WI38 (cell line): ENCODE data around the gene QKI.

ENCODE experiments used
- H3K4me3 ChIP-seq: 2 replicates; pipeline ENCODE4 v1.5.1; 2011; ENCODE audit warnings: low read depth, mild to moderate bottlenecking, control low read depth, low read length
- TF ChIP-seq, protein P1 (sequence below): IDR thresholded peaks from 2 replicates; pipeline ENCODE4 v1.5.1; 2012; ENCODE audit warnings: low read depth, mild to moderate bottlenecking, control low read depth, low read length

Gene QKI

DNA sequence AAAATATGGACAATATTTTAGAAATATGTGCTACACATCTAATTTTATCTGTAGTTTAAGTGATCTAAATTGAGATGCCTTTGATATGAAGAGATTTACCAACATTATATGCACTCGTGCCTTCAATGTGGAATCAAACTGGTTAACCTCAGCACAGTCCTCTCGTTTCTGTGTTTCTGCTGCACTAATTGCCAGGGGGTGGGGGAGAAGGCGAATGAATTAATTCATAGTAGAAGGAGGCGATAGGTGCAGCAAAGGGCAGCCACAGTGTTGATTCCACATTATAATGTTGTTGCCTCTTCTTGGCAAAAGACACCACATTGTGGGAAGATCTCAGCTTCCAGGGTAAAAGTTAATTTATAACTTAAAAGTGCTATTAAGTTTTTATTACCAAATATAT, 161.6 kb downstream of the QKI start:
- no peak overlapping the region for H3K4me3 ChIP-seq
- TF ChIP-seq, protein P1, sequence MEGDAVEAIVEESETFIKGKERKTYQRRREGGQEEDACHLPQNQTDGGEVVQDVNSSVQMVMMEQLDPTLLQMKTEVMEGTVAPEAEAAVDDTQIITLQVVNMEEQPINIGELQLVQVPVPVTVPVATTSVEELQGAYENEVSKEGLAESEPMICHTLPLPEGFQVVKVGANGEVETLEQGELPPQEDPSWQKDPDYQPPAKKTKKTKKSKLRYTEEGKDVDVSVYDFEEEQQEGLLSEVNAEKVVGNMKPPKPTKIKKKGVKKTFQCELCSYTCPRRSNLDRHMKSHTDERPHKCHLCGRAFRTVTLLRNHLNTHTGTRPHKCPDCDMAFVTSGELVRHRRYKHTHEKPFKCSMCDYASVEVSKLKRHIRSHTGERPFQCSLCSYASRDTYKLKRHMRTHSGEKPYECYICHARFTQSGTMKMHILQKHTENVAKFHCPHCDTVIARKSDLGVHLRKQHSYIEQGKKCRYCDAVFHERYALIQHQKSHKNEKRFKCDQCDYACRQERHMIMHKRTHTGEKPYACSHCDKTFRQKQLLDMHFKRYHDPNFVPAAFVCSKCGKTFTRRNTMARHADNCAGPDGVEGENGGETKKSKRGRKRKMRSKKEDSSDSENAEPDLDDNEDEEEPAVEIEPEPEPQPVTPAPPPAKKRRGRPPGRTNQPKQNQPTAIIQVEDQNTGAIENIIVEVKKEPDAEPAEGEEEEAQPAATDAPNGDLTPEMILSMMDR = no peak

DNA sequence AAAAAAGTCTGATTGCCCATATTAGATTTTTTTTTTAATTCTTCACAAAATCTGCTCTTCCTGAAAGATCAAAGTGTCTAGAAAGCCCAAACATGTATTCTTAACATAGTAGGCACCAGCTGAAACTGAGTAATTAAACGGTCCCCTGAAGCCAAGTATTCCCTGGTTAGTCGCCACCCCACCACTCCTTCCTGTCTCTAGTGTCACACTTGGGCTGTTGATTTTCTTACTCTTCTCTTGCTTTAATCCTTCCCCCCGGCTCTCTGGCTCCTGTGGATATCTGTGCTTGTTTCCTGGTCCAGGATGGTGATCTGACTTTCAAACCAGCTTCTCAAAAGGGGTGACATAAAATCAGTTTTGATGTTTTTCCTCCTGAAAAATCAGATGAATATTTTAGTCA, 162.9 kb downstream of the QKI start:
- TF ChIP-seq, protein P1 = no peak
- no peak overlapping the region for H3K4me3 ChIP-seq

DNA sequence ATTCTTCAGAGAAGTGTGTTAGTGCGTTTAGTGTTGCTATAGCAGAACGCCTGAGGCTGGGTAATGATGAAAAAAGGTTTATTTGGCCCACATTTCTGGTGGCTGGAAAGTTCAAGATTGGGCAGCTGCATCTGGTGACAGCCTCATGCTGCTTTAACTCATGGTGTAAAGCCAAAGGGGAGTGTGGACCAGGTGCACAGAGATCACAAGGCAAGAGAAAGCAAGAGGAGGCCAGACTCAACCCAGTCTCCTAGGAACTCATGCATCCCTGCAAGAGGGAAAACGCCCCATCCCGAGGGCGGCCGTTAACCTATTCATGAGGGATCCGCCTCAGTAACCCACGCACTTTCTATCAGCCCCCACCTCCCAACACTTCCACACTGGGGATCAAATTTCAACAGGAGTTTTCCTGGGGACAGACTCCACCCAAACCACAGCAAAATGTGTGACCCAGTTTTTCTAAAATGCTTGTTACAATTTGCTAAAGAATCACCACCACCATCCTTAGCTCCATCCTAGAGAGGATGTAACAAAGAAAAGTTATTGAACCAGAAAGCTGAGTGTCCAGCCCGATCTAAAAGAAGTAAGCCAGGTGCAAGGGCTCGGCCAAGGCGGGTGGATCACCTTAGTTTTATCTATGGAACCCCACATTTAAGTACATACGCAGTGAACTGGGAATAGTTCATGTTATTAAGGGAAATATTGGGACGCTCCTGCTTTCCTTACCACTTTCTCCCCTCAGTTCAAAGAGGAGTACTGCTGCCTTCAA, 164.8 kb downstream of the QKI start:
- TF ChIP-seq, protein P1 = no peak
- no peak overlapping the region for H3K4me3 ChIP-seq

DNA sequence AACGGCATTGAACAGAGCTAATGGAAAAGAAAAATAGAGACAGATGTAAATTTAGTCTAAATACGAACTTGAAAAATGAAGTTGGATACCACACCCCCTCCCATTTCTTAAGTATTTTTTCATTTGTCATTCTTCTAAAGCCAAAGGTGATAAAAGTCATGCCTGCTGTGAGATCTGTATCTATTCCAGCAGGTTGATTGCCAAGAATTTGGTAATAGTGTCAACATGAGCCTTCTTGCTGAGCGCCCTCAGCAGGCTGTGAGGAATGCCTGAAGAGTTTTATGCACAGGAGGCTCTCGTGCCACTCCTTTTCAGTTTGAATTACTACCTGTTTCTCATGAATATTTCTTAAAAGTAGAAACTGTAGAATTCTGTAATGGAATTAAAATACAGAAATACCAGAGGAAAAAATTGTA, 165.4 kb downstream of the QKI start:
- H3K4me3 ChIP-seq = no peak overlapping the region
- TF ChIP-seq, protein P1 = no peak

DNA sequence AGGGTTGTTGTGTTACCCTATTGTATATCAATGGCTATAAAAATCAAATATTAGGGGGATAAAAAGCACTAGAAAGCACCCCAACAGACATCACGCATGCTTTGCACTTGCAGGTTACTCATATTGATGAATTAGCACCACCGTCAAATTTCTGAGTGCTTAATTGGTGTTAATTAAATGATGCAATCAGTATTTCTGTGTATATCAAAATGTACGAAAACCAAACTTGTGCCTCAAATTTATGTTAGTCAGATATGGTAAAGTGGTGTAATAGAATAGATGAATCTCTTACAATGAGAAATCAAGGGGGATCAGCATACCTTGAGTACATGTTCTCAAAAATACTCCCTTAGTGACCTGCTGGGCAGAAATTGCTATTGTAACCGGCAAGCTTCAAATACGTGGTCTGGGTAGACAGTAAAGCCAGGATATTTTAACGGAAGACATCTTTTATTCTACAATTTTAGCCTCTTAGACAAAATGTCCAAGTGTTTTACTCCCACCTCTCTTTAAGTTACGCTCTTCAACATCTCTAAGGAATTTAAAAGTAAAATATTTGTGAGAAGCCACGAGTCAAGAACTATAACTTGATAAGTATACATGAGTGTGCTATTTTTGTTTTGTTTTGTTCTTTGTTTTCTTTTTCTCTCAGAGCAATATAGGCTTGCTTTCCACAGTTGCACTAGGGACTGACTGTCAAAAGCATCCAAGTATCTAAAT, 166.0 kb downstream of the QKI start:
- no peak overlapping the region for H3K4me3 ChIP-seq
- TF ChIP-seq, protein P1 = no peak

DNA sequence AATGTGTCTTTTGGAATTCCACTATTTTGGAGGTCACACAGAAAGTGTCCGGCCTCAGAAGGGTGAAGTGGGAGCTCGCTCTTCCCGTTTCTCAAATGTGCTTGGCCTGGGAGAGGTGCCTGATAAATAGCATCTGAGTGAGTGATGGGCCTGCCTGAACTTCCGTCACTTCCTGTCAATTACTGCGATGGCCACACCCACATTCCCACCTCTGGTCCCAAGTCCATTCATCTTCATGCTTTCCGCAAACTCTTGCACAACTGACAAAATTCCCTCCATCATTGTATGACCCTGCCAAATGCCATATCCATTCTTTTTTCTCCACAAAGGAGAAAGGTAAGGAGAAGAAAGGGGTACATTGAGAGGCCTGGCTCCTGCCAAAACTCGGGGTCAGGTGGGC, 169.0 kb downstream of the QKI start:
- TF ChIP-seq, protein P1 = no peak
- H3K4me3 ChIP-seq = no peak overlapping the region

DNA sequence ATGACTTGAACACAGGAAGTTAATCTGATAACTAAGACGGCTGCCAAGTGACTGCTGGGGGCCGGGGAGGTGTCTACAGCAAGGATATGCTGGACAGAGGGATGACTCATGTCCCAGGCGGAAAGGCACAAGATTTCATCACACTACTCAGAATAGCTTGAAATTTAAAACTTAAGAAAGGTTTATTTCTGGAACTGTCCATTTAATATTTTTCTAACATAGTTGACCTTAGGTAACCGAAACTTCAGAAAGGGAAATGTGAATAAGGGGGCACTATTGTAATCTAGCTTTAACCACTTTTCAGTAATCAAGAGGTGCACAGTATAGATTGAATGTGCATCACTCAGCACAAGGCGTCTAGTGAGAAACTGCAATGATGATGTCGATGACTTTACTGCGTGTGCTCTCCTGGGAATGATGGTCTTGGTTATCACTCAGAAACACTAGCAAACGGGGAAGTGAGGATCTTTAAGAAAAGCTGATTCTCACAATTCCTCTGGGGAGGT, 171.5 kb downstream of the QKI start:
- TF ChIP-seq, protein P1 = no peak
- H3K4me3 ChIP-seq = no peak overlapping the region
